HCT116 (cell line): Measurements from ENCODE around the gene HS6ST3.

Source experiments
- EZH2 ChIP-seq: fragments of 200-600 bp; sonication (generic); IDR thresholded peaks from 2 replicates; pipeline ENCODE4 v1.6.1; 2017; ENCODE audit warnings: antibody characterized with exemption, mixed run types
- POLR2AphosphoS5 ChIP-seq: IDR thresholded peaks from 2 replicates; pipeline ENCODE4 v1.6.1; 2011; ENCODE audit warnings: mild to moderate bottlenecking, low read depth, low read length, moderate library complexity
- RAD21 ChIP-seq: IDR thresholded peaks from 2 replicates; pipeline ENCODE4 v1.6.1; 2012; ENCODE audit warnings: low read depth, mild to moderate bottlenecking
- ZNF274 ChIP-seq: fragments of 200-500 bp; sonication (Bioruptor generic); IDR thresholded peaks from 2 replicates; pipeline ENCODE4 v1.6.1; 2014; ENCODE audit warnings: mild to moderate bottlenecking, low read depth, low read length, inconsistent platforms
- TF ChIP-seq, protein P1 (sequence below): IDR thresholded peaks from 2 replicates; pipeline ENCODE4 v1.6.1; 2012
- TF ChIP-seq, protein P2 (sequence below): IDR thresholded peaks from 2 replicates; pipeline ENCODE4 v1.6.1; 2012; ENCODE audit warnings: low read depth
- TF ChIP-seq, protein P3 (sequence below): IDR thresholded peaks from 2 replicates; pipeline ENCODE4 v1.6.1; 2012
- TF ChIP-seq, protein P4 (sequence below): IDR thresholded peaks from 2 replicates; pipeline ENCODE4 v1.6.1; 2011; ENCODE audit warnings: mild to moderate bottlenecking, low read length, moderate library complexity; ENCODE audit not compliant: insufficient replicate concordance; ENCODE audit errors: extremely low read depth

DNA sequence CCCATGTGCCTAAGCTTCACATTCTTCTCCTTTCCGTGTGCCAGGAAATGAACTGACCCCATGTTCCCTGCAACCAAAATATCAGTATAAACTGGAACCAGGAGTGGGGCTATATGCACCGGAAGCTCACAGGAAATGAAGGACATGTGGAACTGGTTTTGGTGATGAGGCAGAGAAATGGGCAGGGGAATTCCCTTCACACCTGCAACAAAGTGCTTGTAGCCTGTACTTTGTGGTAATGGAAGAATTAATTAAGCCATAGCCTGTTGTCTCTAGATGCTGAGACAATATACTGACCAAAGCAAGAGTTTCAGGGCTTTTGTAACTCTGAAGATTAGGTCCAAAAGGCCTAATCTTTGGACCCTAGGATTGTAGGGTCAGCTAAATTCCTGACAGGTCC is 21.2 kb upstream of the HS6ST3 start:
- TF ChIP-seq, protein P1, sequence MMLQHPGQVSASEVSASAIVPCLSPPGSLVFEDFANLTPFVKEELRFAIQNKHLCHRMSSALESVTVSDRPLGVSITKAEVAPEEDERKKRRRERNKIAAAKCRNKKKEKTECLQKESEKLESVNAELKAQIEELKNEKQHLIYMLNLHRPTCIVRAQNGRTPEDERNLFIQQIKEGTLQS, result no peak
- TF ChIP-seq, protein P2, sequence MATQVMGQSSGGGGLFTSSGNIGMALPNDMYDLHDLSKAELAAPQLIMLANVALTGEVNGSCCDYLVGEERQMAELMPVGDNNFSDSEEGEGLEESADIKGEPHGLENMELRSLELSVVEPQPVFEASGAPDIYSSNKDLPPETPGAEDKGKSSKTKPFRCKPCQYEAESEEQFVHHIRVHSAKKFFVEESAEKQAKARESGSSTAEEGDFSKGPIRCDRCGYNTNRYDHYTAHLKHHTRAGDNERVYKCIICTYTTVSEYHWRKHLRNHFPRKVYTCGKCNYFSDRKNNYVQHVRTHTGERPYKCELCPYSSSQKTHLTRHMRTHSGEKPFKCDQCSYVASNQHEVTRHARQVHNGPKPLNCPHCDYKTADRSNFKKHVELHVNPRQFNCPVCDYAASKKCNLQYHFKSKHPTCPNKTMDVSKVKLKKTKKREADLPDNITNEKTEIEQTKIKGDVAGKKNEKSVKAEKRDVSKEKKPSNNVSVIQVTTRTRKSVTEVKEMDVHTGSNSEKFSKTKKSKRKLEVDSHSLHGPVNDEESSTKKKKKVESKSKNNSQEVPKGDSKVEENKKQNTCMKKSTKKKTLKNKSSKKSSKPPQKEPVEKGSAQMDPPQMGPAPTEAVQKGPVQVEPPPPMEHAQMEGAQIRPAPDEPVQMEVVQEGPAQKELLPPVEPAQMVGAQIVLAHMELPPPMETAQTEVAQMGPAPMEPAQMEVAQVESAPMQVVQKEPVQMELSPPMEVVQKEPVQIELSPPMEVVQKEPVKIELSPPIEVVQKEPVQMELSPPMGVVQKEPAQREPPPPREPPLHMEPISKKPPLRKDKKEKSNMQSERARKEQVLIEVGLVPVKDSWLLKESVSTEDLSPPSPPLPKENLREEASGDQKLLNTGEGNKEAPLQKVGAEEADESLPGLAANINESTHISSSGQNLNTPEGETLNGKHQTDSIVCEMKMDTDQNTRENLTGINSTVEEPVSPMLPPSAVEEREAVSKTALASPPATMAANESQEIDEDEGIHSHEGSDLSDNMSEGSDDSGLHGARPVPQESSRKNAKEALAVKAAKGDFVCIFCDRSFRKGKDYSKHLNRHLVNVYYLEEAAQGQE, result no peak
- TF ChIP-seq ZNF274, result no peak
- TF ChIP-seq, protein P3, sequence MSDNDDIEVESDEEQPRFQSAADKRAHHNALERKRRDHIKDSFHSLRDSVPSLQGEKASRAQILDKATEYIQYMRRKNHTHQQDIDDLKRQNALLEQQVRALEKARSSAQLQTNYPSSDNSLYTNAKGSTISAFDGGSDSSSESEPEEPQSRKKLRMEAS, result no peak
- no peak for TF ChIP-seq RAD21
- TF ChIP-seq, protein P4, sequence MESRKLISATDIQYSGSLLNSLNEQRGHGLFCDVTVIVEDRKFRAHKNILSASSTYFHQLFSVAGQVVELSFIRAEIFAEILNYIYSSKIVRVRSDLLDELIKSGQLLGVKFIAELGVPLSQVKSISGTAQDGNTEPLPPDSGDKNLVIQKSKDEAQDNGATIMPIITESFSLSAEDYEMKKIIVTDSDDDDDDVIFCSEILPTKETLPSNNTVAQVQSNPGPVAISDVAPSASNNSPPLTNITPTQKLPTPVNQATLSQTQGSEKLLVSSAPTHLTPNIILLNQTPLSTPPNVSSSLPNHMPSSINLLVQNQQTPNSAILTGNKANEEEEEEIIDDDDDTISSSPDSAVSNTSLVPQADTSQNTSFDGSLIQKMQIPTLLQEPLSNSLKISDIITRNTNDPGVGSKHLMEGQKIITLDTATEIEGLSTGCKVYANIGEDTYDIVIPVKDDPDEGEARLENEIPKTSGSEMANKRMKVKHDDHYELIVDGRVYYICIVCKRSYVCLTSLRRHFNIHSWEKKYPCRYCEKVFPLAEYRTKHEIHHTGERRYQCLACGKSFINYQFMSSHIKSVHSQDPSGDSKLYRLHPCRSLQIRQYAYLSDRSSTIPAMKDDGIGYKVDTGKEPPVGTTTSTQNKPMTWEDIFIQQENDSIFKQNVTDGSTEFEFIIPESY, result no peak
- TF ChIP-seq EZH2, result no peak
- TF ChIP-seq POLR2AphosphoS5, result no peak
